Measurements from ENCODE around the gene USP30. TPM values are rescaled to one million over a fixed set of nuclear protein-coding genes. Genes with fewer than 3 reads are reported as not detected.

The USP30 gene
- total RNA-seq, 4 donors from 2014 or later = 6.4 to 21.2 (median 13.3) TPM

DNA sequence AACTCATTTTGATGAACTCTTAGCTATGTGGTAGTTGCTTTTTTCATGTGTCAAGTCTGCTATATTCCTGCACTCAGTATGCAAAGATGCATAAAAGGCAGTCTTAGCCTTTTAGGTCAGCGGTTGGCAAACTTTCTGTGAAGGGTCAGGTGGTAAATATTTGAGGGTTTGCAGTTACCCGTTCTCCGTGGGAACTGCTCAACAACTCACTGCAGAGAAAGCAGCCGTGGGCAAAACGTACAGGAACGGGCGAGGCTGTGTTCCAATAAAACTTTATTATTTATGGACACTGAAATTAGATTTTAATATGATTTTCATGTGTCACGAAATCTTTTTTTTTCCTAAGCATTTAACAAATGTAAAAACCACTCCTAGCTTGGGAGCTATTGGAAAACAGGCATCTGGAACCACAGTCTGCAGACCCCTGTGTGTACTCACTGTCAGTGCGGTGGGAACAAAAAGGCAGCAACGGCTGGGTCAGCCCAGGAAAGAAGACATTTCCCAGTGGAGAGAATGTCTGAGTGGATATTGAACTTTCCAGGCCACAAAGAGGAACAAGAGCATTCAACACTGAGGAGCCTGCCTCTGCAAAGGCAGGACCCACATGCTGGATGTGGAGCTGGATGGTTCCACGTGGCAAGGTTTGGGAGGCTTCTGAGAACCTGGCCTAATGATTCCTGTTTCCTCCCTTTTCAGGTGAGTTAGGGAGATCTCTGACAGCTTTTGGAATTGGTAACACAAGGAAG is 60.5 kb downstream of the USP30 start:
- H3K27me3 ChIP-seq = no peaks in the 10 kb centered on the region
- H3K27ac ChIP-seq = peak overlapping the region; percentile 93 to 99 (median 97)
- peaks cover 27 to 57% of the 10 kb centered on the region in 2 donors for H3K4me1 ChIP-seq
- in situ Hi-C loops (cut with MboI; ENCODE audit: low sequenced_read_pairs in 4 of 4) (loop anchor here in 1 of 4 donors (25.0 kb wide), 1 partner anchor 426 kb away; no protein-coding TSS in a partner anchor), intact Hi-C loops (cut with DNase I; ENCODE audit: low total_unique reads) (loop anchor here (5.0 to 10.0 kb wide), 2 partner anchors 49 to 318 kb away; no protein-coding TSS in a partner anchor)
- peaks cover 0 to 13% of the 10 kb centered on the region in 2 donors for H3K36me3 ChIP-seq
- ATAC-seq (no peak), DNase-seq (no peak)
- H3K9me3 ChIP-seq = no peaks in the 10 kb centered on the region
- H3K4me3 ChIP-seq = no peak overlapping the region
- TF ChIP-seq CTCF (IDR thresholded peaks at IDR 0.05 in 4 of 5, conservative IDR thresholded peaks at IDR 0.05 in 1 of 5) (no peak), POLR2A (IDR thresholded peaks at IDR 0.05) (no peak)

- intact Hi-C loops (cut with DNase I; ENCODE audit: low total_unique reads) (loop anchor here (5.0 to 10.0 kb wide), 2 partner anchors 49 to 319 kb away; no protein-coding TSS in a partner anchor), in situ Hi-C loops (cut with MboI; ENCODE audit: low sequenced_read_pairs in 4 of 4) (loop anchor here in 1 of 4 donors (25.0 kb wide), 1 partner anchor 426 kb away; no protein-coding TSS in a partner anchor)
- H3K4me3 ChIP-seq = no peak overlapping the region
- H3K27ac ChIP-seq = peak overlapping the region; percentile 93 to 99 (median 97)
- H3K36me3 ChIP-seq = peaks cover 0 to 8% of the 10 kb centered on the region in 2 donors
- DNase-seq (no peak), ATAC-seq (no peak)
- H3K9me3 ChIP-seq = no peaks in the 10 kb centered on the region
- H3K27me3 ChIP-seq = no peaks in the 10 kb centered on the region
- no peak for TF ChIP-seq POLR2A (IDR thresholded peaks at IDR 0.05)
- TF ChIP-seq CTCF (IDR thresholded peaks at IDR 0.05 in 4 of 5, conservative IDR thresholded peaks at IDR 0.05 in 1 of 5) = no peak
- peaks cover 27 to 62% of the 10 kb centered on the region in 2 donors for H3K4me1 ChIP-seq
These were observed 61.4 kb downstream of the USP30 start for GRCh38 chr12:109113661-109114321.

DNA sequence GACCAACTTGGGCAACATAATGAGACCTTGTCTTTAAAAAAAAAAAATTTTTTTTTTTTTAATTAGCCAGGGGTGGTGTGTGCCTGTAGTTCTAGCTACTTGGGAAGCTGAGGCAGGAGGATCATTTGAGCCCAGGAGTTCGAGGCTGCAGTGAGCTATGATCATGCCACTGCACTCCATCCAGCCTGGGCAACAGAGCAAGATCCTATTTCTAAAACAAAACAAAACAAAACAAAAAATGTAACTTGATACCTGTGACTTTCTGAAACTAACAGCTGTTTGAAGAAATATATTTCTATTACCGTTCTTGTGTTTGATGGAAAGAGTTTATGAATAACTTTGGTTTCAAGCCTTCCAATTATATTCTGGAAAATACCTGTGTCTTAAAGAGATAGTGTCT is 62.3 kb downstream of the USP30 start:
- in situ Hi-C loops (cut with MboI; ENCODE audit: low sequenced_read_pairs in 4 of 4) = loop anchor here in 1 of 4 donors (25.0 kb wide), 1 partner anchor 427 kb away; no protein-coding TSS in a partner anchor
- peak overlapping the region; percentile 93 to 99 (median 97) for H3K27ac ChIP-seq
- H3K27me3 ChIP-seq = no peaks in the 10 kb centered on the region
- no peaks in the 10 kb centered on the region for H3K9me3 ChIP-seq
- ATAC-seq (no peak), DNase-seq (no peak)
- intact Hi-C loops (cut with DNase I; ENCODE audit: low total_unique reads) = loop anchor here (5.0 to 10.0 kb wide), 3 partner anchors 48 to 422 kb away; no protein-coding TSS in a partner anchor
- TF ChIP-seq POLR2A (IDR thresholded peaks at IDR 0.05) = no peak
- no peak for TF ChIP-seq CTCF (IDR thresholded peaks at IDR 0.05 in 4 of 5, conservative IDR thresholded peaks at IDR 0.05 in 1 of 5)
- peaks cover 0 to 6% of the 10 kb centered on the region in 2 donors for H3K36me3 ChIP-seq
- H3K4me1 ChIP-seq = peaks cover 31 to 69% of the 10 kb centered on the region in 2 donors
- peak overlapping the region in 3 of 4 donors; percentile 6 to 21 (median 17) for H3K4me3 ChIP-seq

DNA sequence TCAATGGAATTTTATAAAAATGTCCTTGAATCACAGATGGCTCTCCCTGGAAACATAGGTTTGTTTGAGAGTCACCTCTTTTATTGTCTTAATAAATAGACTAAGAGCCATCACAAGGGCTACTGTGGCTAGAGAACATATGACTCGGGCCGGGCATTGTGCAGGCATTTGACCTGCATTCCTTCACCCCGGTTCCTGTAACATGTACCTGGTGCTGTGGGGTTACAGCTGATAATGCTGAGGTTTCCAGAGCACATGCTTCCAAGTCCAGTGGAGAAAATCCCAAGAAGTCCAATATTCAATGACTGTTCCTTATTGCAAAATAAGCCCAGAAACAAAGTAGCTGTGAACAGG is 63.0 kb downstream of the USP30 start:
- TF ChIP-seq POLR2A (IDR thresholded peaks at IDR 0.05) (peak in 1 of 2 donors; percentile 37), CTCF (IDR thresholded peaks at IDR 0.05 in 4 of 5, conservative IDR thresholded peaks at IDR 0.05 in 1 of 5) (no peak)
- Histone ChIP-seq H3K9me3 (no peaks in the 10 kb centered on the region), H3K4me1 (peaks cover 35 to 73% of the 10 kb centered on the region in 2 donors), H3K36me3 (peaks cover 0 to 10% of the 10 kb centered on the region in 2 donors), H3K27ac (peak overlapping the region; percentile 93 to 99 (median 97)), H3K4me3 (peak overlapping the region in 3 of 4 donors; percentile 6 to 21 (median 19)), H3K27me3 (no peaks in the 10 kb centered on the region)
- in situ Hi-C loops (cut with MboI; ENCODE audit: low sequenced_read_pairs in 4 of 4) (loop anchor here in 1 of 4 donors (25.0 kb wide), 1 partner anchor 428 kb away; no protein-coding TSS in a partner anchor), intact Hi-C loops (cut with DNase I; ENCODE audit: low total_unique reads) (loop anchor here (5.0 to 10.0 kb wide), 2 partner anchors 321 to 423 kb away; no protein-coding TSS in a partner anchor)
- DNase-seq (peak; percentile 82 to 84), ATAC-seq (peak; percentile 44 to 49)
